Endothelial cell (in vitro differentiated cells): ENCODE measurements around the gene SIL1. TPM values are rescaled to one million over a fixed set of nuclear protein-coding genes. Genes with fewer than 3 reads are reported as not detected.

Experiments used
- DNase-seq: peaks from one replicate; pipeline ENCODE4 v3.0.0; 2021; ENCODE audit warnings: low spot score
- H3K27ac Mint-ChIP-seq: one replicate; pipeline ENCODE4 v1.8.0; 2021; ENCODE audit warnings: mixed read lengths, inconsistent platforms; ENCODE audit not compliant: unreplicated experiment
- H3K27me3 Mint-ChIP-seq: one replicate; pipeline ENCODE4 v1.8.0; 2021; ENCODE audit warnings: mild to moderate bottlenecking, moderate library complexity, mixed read lengths, inconsistent platforms; ENCODE audit not compliant: unreplicated experiment
- H3K36me3 Mint-ChIP-seq: one replicate; pipeline ENCODE4 v1.8.0; 2021; ENCODE audit warnings: mild to moderate bottlenecking, low read depth, mixed read lengths, inconsistent platforms; ENCODE audit not compliant: unreplicated experiment
- H3K4me1 Mint-ChIP-seq: one replicate; pipeline ENCODE4 v1.8.0; 2021; ENCODE audit warnings: mild to moderate bottlenecking, mixed read lengths, inconsistent platforms; ENCODE audit not compliant: unreplicated experiment
- H3K4me3 Mint-ChIP-seq: one replicate; pipeline ENCODE4 v1.8.0; 2021; ENCODE audit warnings: mild to moderate bottlenecking, mixed read lengths, inconsistent platforms; ENCODE audit not compliant: unreplicated experiment
- H3K9me3 Mint-ChIP-seq: one replicate; pipeline ENCODE4 v1.8.0; 2021; ENCODE audit warnings: mixed read lengths, inconsistent platforms; ENCODE audit not compliant: unreplicated experiment
- total RNA-seq: library from RNA; stranded (reverse); fragmentation: NEBNext Ultra II Directional; extraction: Animal tissue kit (Norgen Biotek cat#: 25700); gene quantifications from one replicate; pipeline ENCODE4 v1.2.1, GENCODE V29; 2021; ENCODE audit not compliant: unreplicated experiment
- TF ChIP-seq, protein P1 (sequence below): fragments of 200-600 bp; sonication (generic); IDR thresholded peaks from one replicate; pipeline ENCODE4 v1.5.0; 2021; ENCODE audit warnings: antibody characterized with exemption; ENCODE audit not compliant: unreplicated experiment

SIL1 gene
- total RNA-seq, 1 donor from 2014 or later: 35.6 TPM

GRCh38 chr5:138974227-138975063 lies 223.7 kb downstream of the SIL1 start:
- no peaks in the 10 kb centered on the region for H3K9me3 Mint-ChIP-seq

GRCh38 chr5:138972836-138973235 lies 225.3 kb downstream of the SIL1 start:
- H3K27ac Mint-ChIP-seq: no peak overlapping the region
- H3K9me3 Mint-ChIP-seq: no peaks in the 10 kb centered on the region
- H3K36me3 Mint-ChIP-seq: peaks cover 8% of the 10 kb centered on the region
- TF ChIP-seq, protein P1, sequence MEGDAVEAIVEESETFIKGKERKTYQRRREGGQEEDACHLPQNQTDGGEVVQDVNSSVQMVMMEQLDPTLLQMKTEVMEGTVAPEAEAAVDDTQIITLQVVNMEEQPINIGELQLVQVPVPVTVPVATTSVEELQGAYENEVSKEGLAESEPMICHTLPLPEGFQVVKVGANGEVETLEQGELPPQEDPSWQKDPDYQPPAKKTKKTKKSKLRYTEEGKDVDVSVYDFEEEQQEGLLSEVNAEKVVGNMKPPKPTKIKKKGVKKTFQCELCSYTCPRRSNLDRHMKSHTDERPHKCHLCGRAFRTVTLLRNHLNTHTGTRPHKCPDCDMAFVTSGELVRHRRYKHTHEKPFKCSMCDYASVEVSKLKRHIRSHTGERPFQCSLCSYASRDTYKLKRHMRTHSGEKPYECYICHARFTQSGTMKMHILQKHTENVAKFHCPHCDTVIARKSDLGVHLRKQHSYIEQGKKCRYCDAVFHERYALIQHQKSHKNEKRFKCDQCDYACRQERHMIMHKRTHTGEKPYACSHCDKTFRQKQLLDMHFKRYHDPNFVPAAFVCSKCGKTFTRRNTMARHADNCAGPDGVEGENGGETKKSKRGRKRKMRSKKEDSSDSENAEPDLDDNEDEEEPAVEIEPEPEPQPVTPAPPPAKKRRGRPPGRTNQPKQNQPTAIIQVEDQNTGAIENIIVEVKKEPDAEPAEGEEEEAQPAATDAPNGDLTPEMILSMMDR: no peak
- H3K4me3 Mint-ChIP-seq: no peak overlapping the region
- no peak for DNase-seq
- H3K4me1 Mint-ChIP-seq: peaks cover 15% of the 10 kb centered on the region
- peaks cover 6% of the 10 kb centered on the region for H3K27me3 Mint-ChIP-seq

More at GRCh38 chr5:138974227-138975063, 223.7 kb downstream of the SIL1 start:
- no peak for DNase-seq
- TF ChIP-seq, protein P1: no peak
- no peak overlapping the region for H3K4me3 Mint-ChIP-seq
- H3K27me3 Mint-ChIP-seq: peaks cover under 1% of the 10 kb centered on the region
- H3K4me1 Mint-ChIP-seq: peaks cover 12% of the 10 kb centered on the region
- H3K36me3 Mint-ChIP-seq: peaks cover 5% of the 10 kb centered on the region
- H3K27ac Mint-ChIP-seq: no peak overlapping the region

GRCh38 chr5:138972230-138972629 lies 225.9 kb downstream of the SIL1 start:
- peaks cover 6% of the 10 kb centered on the region for H3K27me3 Mint-ChIP-seq
- peaks cover 11% of the 10 kb centered on the region for H3K4me1 Mint-ChIP-seq
- no peak for DNase-seq
- TF ChIP-seq, protein P1: no peak
- no peak overlapping the region for H3K4me3 Mint-ChIP-seq
- peaks cover 3% of the 10 kb centered on the region for H3K36me3 Mint-ChIP-seq
- H3K27ac Mint-ChIP-seq: no peak overlapping the region
- H3K9me3 Mint-ChIP-seq: no peaks in the 10 kb centered on the region

DNA sequence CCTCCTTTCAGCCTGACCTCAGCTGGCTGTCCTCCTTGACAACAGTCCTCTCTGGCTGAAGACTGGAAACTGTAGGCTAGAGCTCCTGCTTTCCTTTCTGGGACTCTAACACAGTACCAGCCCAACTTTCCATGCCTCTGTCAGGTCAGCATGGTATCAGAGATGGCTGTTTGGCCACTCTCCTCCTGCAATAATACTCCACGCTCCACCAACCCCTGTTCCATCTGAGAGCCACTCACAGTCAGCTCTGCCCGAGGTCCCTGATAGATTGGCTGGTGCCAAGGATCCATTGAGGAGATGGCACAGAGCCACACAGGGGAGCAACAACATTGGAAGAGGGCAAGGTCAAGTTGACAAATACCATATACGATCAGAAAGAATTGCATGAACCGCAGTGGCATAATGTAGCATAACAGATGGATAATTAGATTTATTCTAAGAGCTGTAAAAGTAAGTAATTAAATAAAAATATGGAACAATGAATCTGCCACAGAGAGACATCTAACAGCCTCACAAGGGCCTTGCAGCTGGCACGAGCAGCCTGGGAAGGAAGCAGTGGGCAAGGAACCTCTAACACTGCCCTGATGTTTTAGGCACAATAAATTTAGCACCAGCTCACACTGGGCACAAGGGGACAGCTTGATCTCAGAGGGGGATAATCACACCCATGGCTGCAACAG lies 228.7 kb downstream of the SIL1 start:
- Mint-ChIP-seq H3K36me3 (peaks cover 3% of the 10 kb centered on the region), H3K27ac (no peak overlapping the region), H3K4me1 (peaks cover 9% of the 10 kb centered on the region), H3K9me3 (no peaks in the 10 kb centered on the region), H3K4me3 (no peak overlapping the region), H3K27me3 (peaks cover 6% of the 10 kb centered on the region)
- no peak for DNase-seq
- TF ChIP-seq, protein P1: no peak

- TF ChIP-seq, protein P1: no peak
- no peak overlapping the region for H3K27ac Mint-ChIP-seq
- H3K36me3 Mint-ChIP-seq: peaks cover 3% of the 10 kb centered on the region
- H3K9me3 Mint-ChIP-seq: no peaks in the 10 kb centered on the region
- H3K27me3 Mint-ChIP-seq: peaks cover 6% of the 10 kb centered on the region
- DNase-seq: no peak
- H3K4me3 Mint-ChIP-seq: no peak overlapping the region
- peaks cover 18% of the 10 kb centered on the region for H3K4me1 Mint-ChIP-seq
Measured at GRCh38 chr5:138968601-138969000, 229.6 kb downstream of the SIL1 start.
